Activated T-cell treated with anti-CD3 and anti-CD28 coated beads for 24 hours (primary cell): Measurements from ENCODE around the gene LCLAT1.

Experiments
- DNase-seq: peaks from one replicate; pipeline ENCODE4 v3.0.0-alpha.2; 2020; ENCODE audit warnings: low read depth

LCLAT1 gene

DNA sequence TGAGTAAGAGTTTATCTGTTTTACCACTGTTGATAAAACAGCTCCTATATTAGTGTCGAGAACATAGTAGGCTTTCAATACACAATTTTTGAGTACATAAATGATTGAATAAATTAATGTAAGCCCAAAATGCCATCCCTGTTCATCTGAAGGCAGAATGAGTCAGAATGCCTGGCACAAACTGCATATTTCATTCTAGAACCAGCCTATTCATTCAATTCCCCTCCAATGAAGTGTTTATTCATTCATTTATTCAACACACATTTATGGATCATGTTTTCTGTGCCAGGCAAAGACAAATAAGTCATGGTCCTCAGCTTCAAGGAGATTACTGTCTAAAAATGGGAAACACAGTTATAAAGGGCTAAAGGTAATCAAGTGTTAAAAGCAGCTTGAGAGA is 22.8 kb upstream of the LCLAT1 start:
- no peak for DNase-seq

GRCh38 chr2:30425326-30425725 is 21.7 kb upstream of the LCLAT1 start:
- no peak for DNase-seq

DNA sequence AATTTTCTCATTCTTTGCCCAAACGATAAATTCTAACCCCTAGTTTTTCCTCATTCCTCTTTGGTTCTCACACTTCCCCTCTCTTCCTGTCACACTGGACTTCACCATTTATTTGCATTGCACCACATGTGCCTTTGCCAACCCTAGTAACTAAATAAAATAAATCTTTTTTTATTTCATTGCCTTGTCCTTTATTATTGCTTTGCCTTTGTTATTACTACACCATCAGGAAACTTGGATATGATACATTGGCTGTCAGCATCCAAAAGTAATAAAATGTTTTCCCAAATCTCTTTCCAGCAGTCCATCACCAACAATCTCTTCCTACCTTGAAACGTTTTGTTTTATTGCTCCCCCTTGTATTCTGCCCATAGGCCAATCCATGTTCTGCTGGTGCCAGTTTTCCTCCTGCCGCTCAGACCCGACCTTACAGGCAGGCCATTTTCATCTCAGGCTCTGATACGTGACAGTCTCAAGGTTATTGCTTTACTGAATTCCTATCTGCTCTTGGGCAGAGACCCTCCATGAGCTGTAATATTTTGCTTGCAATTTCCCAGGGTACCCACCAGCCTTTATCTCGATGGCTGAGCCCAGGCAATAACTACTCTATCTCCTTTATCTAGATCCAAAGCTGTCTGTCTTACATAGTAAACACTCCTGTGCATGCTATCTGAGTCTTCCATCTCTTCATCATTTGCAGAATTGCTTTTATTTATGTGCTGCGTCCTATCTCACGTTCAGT is 19.3 kb upstream of the LCLAT1 start:
- DNase-seq, result no peak

GRCh38 chr2:30428348-30428662 is 18.7 kb upstream of the LCLAT1 start:
- no peak for DNase-seq

DNA sequence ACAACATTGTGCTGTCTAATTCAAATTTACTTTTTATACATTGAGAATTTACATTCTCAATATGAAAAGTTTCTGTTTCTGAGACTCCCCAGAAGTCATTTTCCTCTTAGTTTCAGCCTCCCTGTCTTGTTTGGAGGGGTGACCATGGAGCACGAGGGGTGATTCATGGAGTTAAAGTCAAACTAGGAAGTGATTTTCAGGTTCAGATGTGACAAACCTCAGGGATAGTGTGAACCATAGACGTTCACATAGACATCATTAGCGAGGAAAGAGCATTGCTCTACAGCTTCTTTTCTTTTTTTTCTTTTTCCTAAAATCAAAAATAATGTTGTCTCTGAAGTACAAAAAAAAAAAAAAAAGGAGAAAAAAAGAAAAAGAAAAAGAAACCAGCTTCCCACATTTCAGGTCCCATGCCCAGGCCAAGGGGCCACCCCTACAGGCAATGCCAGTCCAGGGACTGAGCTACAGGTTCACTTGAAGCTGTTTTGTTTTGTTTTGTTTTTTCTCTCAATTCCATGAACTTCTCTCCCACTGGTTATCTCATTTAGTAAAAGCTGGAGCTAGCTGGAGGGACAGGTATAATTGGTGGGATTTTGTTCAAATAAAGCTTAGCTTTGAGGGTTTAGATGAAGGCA is 18.1 kb upstream of the LCLAT1 start:
- no peak for DNase-seq

- DNase-seq, result no peak
Observed at GRCh38 chr2:30433541-30434299, 13.3 kb upstream of the LCLAT1 start.

GRCh38 chr2:30434708-30435107 is 12.3 kb upstream of the LCLAT1 start:
- no peak for DNase-seq

GRCh38 chr2:30436859-30437435 is 10.1 kb upstream of the LCLAT1 start:
- no peak for DNase-seq

GRCh38 chr2:30437809-30438548 is 9.1 kb upstream of the LCLAT1 start:
- no peak for DNase-seq

DNA sequence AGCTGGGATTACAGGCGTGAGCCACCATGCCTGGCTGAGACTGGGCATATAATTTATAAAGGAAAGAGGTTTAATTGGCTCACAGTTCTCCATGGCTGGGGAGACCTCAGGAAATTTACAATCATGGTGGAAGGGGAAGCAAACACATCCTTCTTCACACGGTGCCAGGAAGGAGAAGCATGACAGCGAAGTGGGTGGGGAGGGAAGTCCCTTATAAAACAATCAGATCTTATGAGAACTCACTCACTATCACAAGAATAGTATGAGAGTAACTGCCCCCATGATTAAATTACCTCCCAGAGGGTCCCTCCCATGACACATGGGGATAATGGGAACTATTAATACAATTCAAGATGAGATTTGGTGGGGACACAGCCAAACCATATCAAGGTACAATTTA is 7.8 kb upstream of the LCLAT1 start:
- DNase-seq, result no peak

DNA sequence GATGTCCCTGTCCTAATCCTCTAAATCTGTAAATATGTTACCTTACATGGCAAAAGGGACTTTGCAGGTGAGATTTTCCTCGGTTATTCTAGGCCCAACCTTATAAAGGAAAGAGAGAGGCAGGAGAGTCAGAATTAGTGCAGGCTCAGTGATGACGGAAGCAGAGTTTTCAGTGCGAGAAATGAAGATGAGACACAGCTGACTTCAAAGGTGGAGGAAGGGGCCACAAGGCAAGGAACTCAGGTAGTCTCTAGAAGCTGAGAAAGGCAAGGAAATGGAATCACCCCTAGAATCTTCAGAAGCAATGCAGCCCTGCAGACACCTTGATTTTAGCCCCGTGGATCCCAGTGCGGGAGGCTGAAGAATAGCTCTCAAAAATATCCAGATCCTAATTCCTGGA is 7.2 kb upstream of the LCLAT1 start:
- DNase-seq, result no peak

DNA sequence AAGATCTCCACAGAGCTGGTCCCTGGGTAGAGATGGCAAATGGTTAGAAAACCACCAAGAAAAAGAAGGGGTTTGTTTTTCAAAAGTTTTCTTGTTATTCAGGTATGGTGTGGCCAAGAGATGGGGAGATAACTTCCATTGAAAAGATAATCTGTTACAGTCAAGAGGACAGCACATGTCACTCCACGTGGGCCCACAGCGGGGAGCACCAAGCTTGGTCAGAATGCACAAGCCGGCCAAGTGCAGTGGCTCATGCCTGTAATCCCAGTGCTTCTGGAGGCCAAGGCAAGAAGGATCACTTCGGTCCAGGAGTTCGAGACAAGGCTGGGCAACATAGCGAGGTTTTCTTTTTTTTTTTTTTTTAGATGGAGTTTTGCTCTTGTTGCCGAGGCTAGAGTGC is 6.0 kb upstream of the LCLAT1 start:
- no peak for DNase-seq

DNA sequence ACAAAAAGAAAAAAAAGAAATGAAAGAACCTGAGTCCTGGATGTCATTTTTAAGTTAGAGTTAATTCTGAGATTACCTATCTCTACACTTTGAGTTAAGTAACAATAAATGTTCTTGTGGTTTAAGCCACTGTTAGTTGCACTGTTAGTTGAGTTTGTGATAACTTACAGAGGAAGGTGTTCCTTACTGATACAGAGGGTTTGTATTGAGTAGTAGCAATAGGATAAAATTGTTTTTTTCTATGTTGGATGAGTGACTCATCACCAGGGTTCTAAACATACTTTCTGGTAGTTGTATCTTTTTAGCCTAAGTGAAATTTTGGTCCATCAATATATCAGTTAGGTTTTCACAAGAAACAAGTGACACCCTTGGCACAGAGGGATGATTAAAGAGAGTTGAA is 4.0 kb upstream of the LCLAT1 start:
- DNase-seq, result no peak

DNA sequence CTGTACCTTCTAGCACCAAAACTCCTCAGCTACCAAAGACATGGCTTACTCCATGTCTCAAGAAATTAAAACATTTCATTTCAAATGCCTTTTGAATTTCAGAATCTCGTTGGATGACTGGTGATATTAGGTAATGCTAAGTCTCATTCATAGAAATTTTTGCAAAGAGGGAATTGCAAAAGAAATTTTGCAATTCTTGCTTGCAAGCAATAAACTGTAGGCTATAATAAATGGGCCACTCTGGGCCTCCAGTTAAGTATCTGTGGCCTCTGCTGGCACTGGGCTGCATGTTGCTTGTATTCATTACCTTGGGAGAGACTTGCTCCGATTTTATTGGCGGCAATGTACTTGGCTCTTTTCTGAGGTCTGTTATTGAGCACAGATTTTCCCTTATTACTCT is 2.8 kb upstream of the LCLAT1 start:
- DNase-seq, result no peak

GRCh38 chr2:30445266-30445821 is 1.7 kb upstream of the LCLAT1 start:
- no peak for DNase-seq

- DNase-seq, result no peak
Observed at GRCh38 chr2:30446602-30447148, 371 bp upstream of the LCLAT1 start.

GRCh38 chr2:30448308-30448707 is 1.3 kb downstream of the LCLAT1 start:
- DNase-seq, result no peak

- no peak for DNase-seq
Observed at GRCh38 chr2:30448866-30449265, 1.8 kb downstream of the LCLAT1 start.

DNA sequence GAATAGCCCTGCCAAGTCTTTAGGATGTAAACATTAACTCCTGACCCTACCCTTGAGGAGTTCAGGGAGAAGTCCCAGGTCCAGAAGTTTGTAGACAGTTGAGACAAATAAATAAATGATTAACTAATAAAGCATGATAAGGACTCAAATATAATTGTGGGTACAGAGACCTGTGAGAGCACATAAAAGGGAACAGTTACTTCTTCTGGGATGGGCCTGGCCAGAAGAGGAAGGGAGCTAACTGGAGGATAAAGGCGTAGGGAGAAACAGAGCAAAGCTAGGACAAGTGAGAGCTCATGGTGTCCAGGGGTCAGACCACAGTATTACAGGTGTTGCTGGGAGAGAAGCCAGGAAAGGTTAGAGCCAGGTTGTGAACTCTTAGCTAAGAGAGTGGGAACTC is 3.0 kb downstream of the LCLAT1 start:
- DNase-seq, result no peak

DNA sequence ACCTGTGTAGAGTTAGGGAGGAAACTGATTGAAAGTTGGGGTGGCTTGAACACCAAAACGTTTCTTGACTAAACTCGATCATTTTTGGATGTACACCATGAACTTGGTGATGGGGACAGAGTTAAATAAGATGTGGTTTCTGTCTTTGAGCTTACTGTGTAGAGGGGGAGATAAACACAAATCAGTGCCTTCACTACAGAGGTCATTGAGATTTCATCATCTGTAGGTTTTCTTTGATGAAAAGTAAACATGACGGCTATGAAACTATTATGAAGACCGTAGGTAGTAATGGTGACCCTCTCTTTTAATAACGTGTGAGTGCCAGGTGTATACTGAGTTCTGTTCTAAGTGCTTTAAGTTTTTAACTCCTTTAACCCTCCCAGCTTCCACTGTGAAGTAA is 6.5 kb downstream of the LCLAT1 start:
- no peak for DNase-seq

DNA sequence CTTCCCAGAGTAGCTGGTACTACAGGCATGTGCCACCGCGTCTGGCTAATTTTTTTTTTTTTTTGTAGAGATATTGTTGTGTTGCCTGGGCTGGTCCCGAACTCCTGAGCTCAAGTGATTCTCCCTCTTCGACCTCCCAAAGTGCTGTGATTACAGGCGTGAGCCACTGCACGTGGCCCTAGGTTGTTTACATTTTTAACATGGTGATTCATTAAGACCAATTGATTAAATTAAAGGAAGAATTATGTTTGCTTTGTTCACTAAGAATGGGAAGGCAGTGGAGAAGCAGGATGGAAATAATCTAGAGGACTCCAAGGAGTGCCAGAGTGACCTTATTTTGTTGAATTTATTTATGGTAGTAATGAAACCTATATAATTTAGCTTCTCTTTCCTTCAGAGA is 7.5 kb downstream of the LCLAT1 start:
- DNase-seq, result no peak
